ENCODE results near the gene MRPS5.

DNA sequence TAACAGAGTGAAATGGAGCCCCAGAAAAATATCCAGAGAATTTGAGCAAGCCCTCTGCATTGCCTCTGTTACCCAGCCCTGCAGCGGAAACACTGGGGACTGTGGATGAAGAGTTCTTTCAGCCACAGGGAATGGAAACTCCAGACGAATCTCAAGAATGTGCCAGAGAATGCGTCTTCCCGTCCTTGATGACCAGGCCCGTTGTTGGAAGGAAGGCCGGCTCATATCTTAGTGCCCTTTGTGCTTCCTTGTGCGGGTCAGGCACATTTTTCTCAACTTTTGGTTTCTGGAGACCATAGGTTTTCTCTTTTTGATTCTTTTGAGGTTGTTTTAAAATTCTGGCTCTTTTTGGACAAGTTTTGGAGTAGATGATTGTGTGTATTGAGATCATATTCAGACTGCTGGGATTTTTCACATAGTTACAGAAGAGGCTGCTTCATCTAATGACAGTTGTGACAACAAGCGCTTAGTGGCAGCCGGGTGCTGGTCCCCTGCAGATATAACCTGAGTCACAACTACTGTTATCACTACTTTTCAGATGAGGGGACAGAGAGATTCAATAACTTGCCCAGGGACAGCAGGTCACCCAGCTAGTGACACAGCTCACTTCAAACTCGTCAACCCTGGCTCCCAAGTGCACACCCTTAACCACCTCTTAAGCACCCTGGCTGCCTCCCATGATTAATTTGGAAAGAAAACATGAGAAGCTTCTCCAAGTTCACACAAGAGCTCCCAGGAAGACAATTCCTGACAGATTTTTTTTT is 80.4 kb downstream of the MRPS5 start:
- TF ChIP-seq POLR2A (IDR thresholded peaks at IDR 0.05): no peak
- TF ChIP-seq POLR2AphosphoS5 (IDR thresholded peaks at IDR 0.05): no peak
- TF ChIP-seq, protein P1, sequence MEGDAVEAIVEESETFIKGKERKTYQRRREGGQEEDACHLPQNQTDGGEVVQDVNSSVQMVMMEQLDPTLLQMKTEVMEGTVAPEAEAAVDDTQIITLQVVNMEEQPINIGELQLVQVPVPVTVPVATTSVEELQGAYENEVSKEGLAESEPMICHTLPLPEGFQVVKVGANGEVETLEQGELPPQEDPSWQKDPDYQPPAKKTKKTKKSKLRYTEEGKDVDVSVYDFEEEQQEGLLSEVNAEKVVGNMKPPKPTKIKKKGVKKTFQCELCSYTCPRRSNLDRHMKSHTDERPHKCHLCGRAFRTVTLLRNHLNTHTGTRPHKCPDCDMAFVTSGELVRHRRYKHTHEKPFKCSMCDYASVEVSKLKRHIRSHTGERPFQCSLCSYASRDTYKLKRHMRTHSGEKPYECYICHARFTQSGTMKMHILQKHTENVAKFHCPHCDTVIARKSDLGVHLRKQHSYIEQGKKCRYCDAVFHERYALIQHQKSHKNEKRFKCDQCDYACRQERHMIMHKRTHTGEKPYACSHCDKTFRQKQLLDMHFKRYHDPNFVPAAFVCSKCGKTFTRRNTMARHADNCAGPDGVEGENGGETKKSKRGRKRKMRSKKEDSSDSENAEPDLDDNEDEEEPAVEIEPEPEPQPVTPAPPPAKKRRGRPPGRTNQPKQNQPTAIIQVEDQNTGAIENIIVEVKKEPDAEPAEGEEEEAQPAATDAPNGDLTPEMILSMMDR (IDR thresholded peaks at IDR 0.05): no peak

Measured in breast epithelium (tissue), 3 donors.